H9 (cell line): Measurements from ENCODE around the gene SCN5A. TPM values are rescaled to one million over a fixed set of nuclear protein-coding genes. Genes with fewer than 3 reads are reported as not detected.

Source experiments
- DNase-seq: peaks from one replicate; pipeline ENCODE4 v3.0.0-alpha.2; 2017
- H2AFZ ChIP-seq: one replicate; pipeline ENCODE4 v1.6.1; 2013; ENCODE audit warnings: mild to moderate bottlenecking, low read length, control low read depth, moderate library complexity
- H2AK5ac ChIP-seq: 2 replicates; pipeline ENCODE4 v1.6.1; 2013; ENCODE audit warnings: low read length, control low read depth, mixed read lengths; ENCODE audit not compliant: insufficient read length
- H2BK120ac ChIP-seq: one replicate; pipeline ENCODE4 v1.6.1; 2013; ENCODE audit warnings: low read depth, mild to moderate bottlenecking, low read length, control low read depth, inconsistent platforms; ENCODE audit not compliant: poor library complexity, severe bottlenecking
- H2BK12ac ChIP-seq: 2 replicates; pipeline ENCODE4 v1.6.1; 2013; ENCODE audit warnings: low read length, control low read depth, mixed read lengths, low read depth; ENCODE audit not compliant: insufficient read length
- H2BK15ac ChIP-seq: 2 replicates; pipeline ENCODE4 v1.6.1; 2013; ENCODE audit warnings: low read depth, low read length, control low read depth
- H2BK20ac ChIP-seq: one replicate; pipeline ENCODE4 v1.6.1; 2013; ENCODE audit warnings: low read depth, mild to moderate bottlenecking, low read length, control low read depth, inconsistent platforms; ENCODE audit not compliant: poor library complexity, severe bottlenecking
- H2BK5ac ChIP-seq: 2 replicates; pipeline ENCODE4 v1.6.1; 2013; ENCODE audit warnings: low read length, control low read depth, mixed read lengths; ENCODE audit not compliant: insufficient read length
- H3K14ac ChIP-seq: 2 replicates; pipeline ENCODE4 v1.6.1; 2013; ENCODE audit warnings: low read length, control low read depth; ENCODE audit not compliant: insufficient read depth
- H3K18ac ChIP-seq: 2 replicates; pipeline ENCODE4 v1.6.1; 2013; ENCODE audit warnings: low read depth, mild to moderate bottlenecking, mixed read lengths, low read length, control low read depth; ENCODE audit not compliant: insufficient read length
- H3K23ac ChIP-seq: 2 replicates; pipeline ENCODE4 v1.6.1; 2013; ENCODE audit warnings: low read length, control low read depth, mixed read lengths, low read depth; ENCODE audit not compliant: insufficient read length
- H3K23me2 ChIP-seq: 2 replicates; pipeline ENCODE4 v1.6.1; 2013; ENCODE audit warnings: low read depth, mild to moderate bottlenecking, mixed read lengths, low read length, control low read depth; ENCODE audit not compliant: insufficient read length, poor library complexity, severe bottlenecking
- H3K27ac ChIP-seq: 2 replicates; pipeline ENCODE4 v1.5.1; 2013; ENCODE audit warnings: low read length, control low read depth, mixed read lengths, low read depth; ENCODE audit not compliant: insufficient read length
- H3K27me3 ChIP-seq: 2 replicates; pipeline ENCODE4 v1.6.1; 2013; ENCODE audit warnings: low read length, control low read depth, inconsistent platforms; ENCODE audit not compliant: insufficient read depth
- H3K4ac ChIP-seq: 2 replicates; pipeline ENCODE4 v1.6.1; 2013; ENCODE audit warnings: low read depth, mild to moderate bottlenecking, control low read depth, inconsistent platforms, low read length, moderate library complexity
- H3K4me1 ChIP-seq: 2 replicates; pipeline ENCODE4 v1.6.1; 2013; ENCODE audit warnings: low read length, control low read depth, inconsistent platforms; ENCODE audit not compliant: insufficient read depth
- H3K4me2 ChIP-seq: 2 replicates; pipeline ENCODE4 v1.6.1; 2013; ENCODE audit warnings: low read length, control low read depth, mixed read lengths; ENCODE audit not compliant: insufficient read length, insufficient read depth
- H3K56ac ChIP-seq: 2 replicates; pipeline ENCODE4 v1.6.1; 2013; ENCODE audit warnings: low read depth, mild to moderate bottlenecking, mixed read lengths, low read length, control low read depth; ENCODE audit not compliant: insufficient read length
- H3K79me1 ChIP-seq: 2 replicates; pipeline ENCODE4 v1.6.1; 2013; ENCODE audit warnings: low read depth, mild to moderate bottlenecking, moderate library complexity, low read length, control low read depth, inconsistent platforms; ENCODE audit not compliant: insufficient read depth, poor library complexity, severe bottlenecking
- H3K79me2 ChIP-seq: 2 replicates; pipeline ENCODE4 v1.6.1; 2013; ENCODE audit warnings: low read length, control low read depth, inconsistent platforms; ENCODE audit not compliant: insufficient read depth
- H3K9ac ChIP-seq: 2 replicates; pipeline ENCODE4 v1.6.1; 2013; ENCODE audit warnings: low read length, control low read depth, mixed read lengths; ENCODE audit not compliant: insufficient read length; ENCODE audit errors: extremely low read depth
- H3K9me3 ChIP-seq: one replicate; pipeline ENCODE4 v1.6.1; 2013; ENCODE audit warnings: low read depth, low read length, inconsistent platforms; ENCODE audit not compliant: control insufficient read depth
- H3T11ph ChIP-seq: one replicate; pipeline ENCODE4 v1.6.1; 2013; ENCODE audit warnings: mild to moderate bottlenecking, low read length, control low read depth, inconsistent platforms
- H4K20me1 ChIP-seq: one replicate; pipeline ENCODE4 v1.6.1; 2013; ENCODE audit not compliant: control insufficient read depth, insufficient read length, insufficient read depth
- H4K5ac ChIP-seq: 2 replicates; pipeline ENCODE4 v1.6.1; 2013; ENCODE audit warnings: low read depth, mild to moderate bottlenecking, mixed read lengths, low read length, control low read depth; ENCODE audit not compliant: insufficient read length
- H4K8ac ChIP-seq: replicated peaks from 2 replicates; pipeline ENCODE4 v1.6.1; 2013; ENCODE audit warnings: low read length, control low read depth, mixed read lengths, low read depth; ENCODE audit not compliant: insufficient read length
- H4K91ac ChIP-seq: 2 replicates; pipeline ENCODE4 v1.6.1; 2013; ENCODE audit warnings: low read depth, mild to moderate bottlenecking, moderate library complexity, mixed read lengths, low read length, control low read depth; ENCODE audit not compliant: insufficient read length
- H3K27ac Mint-ChIP-seq, 3 experiments: 2 replicates in 2 of 3; 3 replicates in 1 of 3; pipeline ENCODE4 v1.8.0; 2020 to 2021; ENCODE audit warnings: mixed read lengths in 3 of 3, mild to moderate bottlenecking in 1 of 3, moderate library complexity in 1 of 3
- H3K27me3 Mint-ChIP-seq: 2 replicates; pipeline ENCODE4 v1.8.0; 2021; ENCODE audit warnings: low read depth, mild to moderate bottlenecking, moderate library complexity, mixed read lengths
- H3K36me3 Mint-ChIP-seq, 3 experiments: 2 replicates in 2 of 3; 3 replicates in 1 of 3; pipeline ENCODE4 v1.8.0; 2020 to 2021; ENCODE audit warnings: low read depth in 3 of 3, mixed read lengths in 3 of 3; ENCODE audit not compliant: insufficient read depth in 1 of 3
- H3K4me1 Mint-ChIP-seq, 2 experiments: 2 replicates each; pipeline ENCODE4 v1.8.0; 2020; ENCODE audit warnings: mixed read lengths in 2 of 2
- H3K4me3 Mint-ChIP-seq, 2 experiments: 2 replicates in 1 of 2; 3 replicates in 1 of 2; pipeline ENCODE4 v1.8.0; 2020 to 2021; ENCODE audit warnings: mild to moderate bottlenecking in 2 of 2, mixed read lengths in 2 of 2, moderate library complexity in 1 of 2
- H3K9me3 Mint-ChIP-seq, 2 experiments: 2 replicates in 1 of 2; 3 replicates in 1 of 2; pipeline ENCODE4 v1.8.0; 2020; ENCODE audit warnings: mild to moderate bottlenecking in 2 of 2, mixed read lengths in 2 of 2, moderate library complexity in 1 of 2
- WGBS: extraction: QIAGEN DNeasy Blood & Tissue Kit; methylation state at CpG from one replicate; pipeline ENCODE4 v1.1.7; 2013; ENCODE audit warnings: missing lambda C conversion rate, low lambda C conversion rate, mixed read lengths; ENCODE audit not compliant: insufficient read length; ENCODE audit errors: extremely low coverage; 5-methylcytosine and 5-hydroxymethylcytosine counted together
- total RNA-seq: library from RNA; stranded (reverse); gene quantifications from 2 replicates; pipeline ENCODE4 v1.2.1, GENCODE V29; 2021
- TF ChIP-seq, protein P1 (sequence below): fragments of 200-600 bp; sonication (generic); conservative IDR thresholded peaks from 3 replicates; pipeline ENCODE4 v1.8.0; 2021; ENCODE audit warnings: antibody characterized with exemption, mild to moderate bottlenecking

SCN5A gene
- total RNA-seq, 1 experiment from 2014 or later, result 6.5 TPM

DNA sequence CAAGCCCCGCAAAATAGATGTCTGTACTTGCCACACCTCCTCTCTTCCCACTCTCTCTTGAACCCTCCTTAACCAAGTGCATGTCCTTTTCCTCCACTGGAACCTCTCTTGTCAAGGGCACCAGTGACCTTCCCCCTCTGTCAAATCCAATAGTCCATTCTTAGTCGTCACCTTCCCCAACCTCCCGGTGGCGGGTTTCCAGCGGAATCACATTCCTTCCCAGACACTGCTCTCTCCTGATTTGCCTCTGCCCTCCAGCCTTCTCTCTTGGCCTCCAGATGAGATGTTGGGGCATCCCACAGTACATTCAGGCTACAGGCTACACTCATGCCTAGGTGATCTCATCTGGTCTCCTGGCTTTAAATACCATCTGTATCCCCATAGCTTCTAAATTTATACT lies 31.1 kb downstream of the SCN5A start:
- Histone ChIP-seq H3K9ac (no peak overlapping the region), H3K4me1 (no peaks in the 10 kb centered on the region), H2BK12ac (no peak overlapping the region), H3K27ac (no peak overlapping the region), H2AFZ (no peak overlapping the region), H3K79me1 (no peaks in the 10 kb centered on the region), H4K5ac (no peak overlapping the region), H3K56ac (no peak overlapping the region), H2BK5ac (no peak overlapping the region), H3K23ac (no peak overlapping the region), H4K8ac (no peak overlapping the region), H3K79me2 (no peaks in the 10 kb centered on the region), H2BK15ac (no peak overlapping the region), H2AK5ac (no peak overlapping the region), H3K27me3 (no peaks in the 10 kb centered on the region), H4K20me1 (no peaks in the 10 kb centered on the region), H3K23me2 (no peaks in the 10 kb centered on the region), H3K4me2 (no peak overlapping the region), H3K4ac (no peak overlapping the region), H3K14ac (no peak overlapping the region), H4K91ac (no peak overlapping the region), H2BK20ac (no peak overlapping the region), H3K18ac (no peak overlapping the region), H3T11ph (no peak overlapping the region), H2BK120ac (no peak overlapping the region), H3K9me3 (no peaks in the 10 kb centered on the region)
- no peak for DNase-seq
- TF ChIP-seq, protein P1, sequence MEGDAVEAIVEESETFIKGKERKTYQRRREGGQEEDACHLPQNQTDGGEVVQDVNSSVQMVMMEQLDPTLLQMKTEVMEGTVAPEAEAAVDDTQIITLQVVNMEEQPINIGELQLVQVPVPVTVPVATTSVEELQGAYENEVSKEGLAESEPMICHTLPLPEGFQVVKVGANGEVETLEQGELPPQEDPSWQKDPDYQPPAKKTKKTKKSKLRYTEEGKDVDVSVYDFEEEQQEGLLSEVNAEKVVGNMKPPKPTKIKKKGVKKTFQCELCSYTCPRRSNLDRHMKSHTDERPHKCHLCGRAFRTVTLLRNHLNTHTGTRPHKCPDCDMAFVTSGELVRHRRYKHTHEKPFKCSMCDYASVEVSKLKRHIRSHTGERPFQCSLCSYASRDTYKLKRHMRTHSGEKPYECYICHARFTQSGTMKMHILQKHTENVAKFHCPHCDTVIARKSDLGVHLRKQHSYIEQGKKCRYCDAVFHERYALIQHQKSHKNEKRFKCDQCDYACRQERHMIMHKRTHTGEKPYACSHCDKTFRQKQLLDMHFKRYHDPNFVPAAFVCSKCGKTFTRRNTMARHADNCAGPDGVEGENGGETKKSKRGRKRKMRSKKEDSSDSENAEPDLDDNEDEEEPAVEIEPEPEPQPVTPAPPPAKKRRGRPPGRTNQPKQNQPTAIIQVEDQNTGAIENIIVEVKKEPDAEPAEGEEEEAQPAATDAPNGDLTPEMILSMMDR, result no peak
- no peak overlapping the region; a peak in 1 of 5 replicates for H3K4me3 Mint-ChIP-seq
- H3K36me3 Mint-ChIP-seq, result peaks cover 0 to 3% (median 0%) of the 10 kb centered on the region in 3 experiments; a peak in 2 of 7 replicates
- H3K9me3 Mint-ChIP-seq, result no peaks in the 10 kb centered on the region
- H3K27ac Mint-ChIP-seq, result no peak overlapping the region
- WGBS, result no CpG with 5 or more reads among the region's 5 CpGs
- peaks cover 18 to 22% of the 10 kb centered on the region in 2 experiments for H3K4me1 Mint-ChIP-seq
- H3K27me3 Mint-ChIP-seq, result peaks cover 9% of the 10 kb centered on the region
